GM23338 (cell line): Measurements from ENCODE around the gene AP3S1. TPM values are rescaled to one million over a fixed set of nuclear protein-coding genes. Genes with fewer than 3 reads are reported as not detected.

Experiments used
- ATAC-seq: fragments of 200-7000 bp; cut with Tn5 transposase; 3 replicates; pipeline ENCODE4 v1.9.1; 2020
- DNase-seq: peaks from one replicate; pipeline ENCODE4 v3.0.0-alpha.2; 2015; ENCODE audit warnings: low spot score
- H2AFZ ChIP-seq: fragments of 200-600 bp; sonication (generic); 2 replicates; pipeline ENCODE4 v1.8.0; 2016; ENCODE audit warnings: antibody characterized with exemption, mild to moderate bottlenecking, moderate library complexity
- H3F3A ChIP-seq: fragments of 200-600 bp; sonication (generic); replicated peaks from 2 replicates; pipeline ENCODE4 v1.8.0; 2017; ENCODE audit warnings: antibody characterized with exemption, mixed run types, low read depth
- H3K27ac ChIP-seq: fragments of 200-600 bp; sonication (generic); 2 replicates; pipeline ENCODE4 v1.6.1; 2016; ENCODE audit warnings: low read depth
- H3K27me3 ChIP-seq: fragments of 200-600 bp; sonication (generic); 2 replicates; pipeline ENCODE4 v1.8.0; 2016; ENCODE audit warnings: mild to moderate bottlenecking, mixed run types, moderate library complexity; ENCODE audit not compliant: insufficient read depth
- H3K36me3 ChIP-seq: fragments of 200-600 bp; sonication (generic); 2 replicates; pipeline ENCODE4 v1.8.0; 2016; ENCODE audit warnings: mild to moderate bottlenecking; ENCODE audit not compliant: insufficient read depth
- H3K4me1 ChIP-seq: fragments of 200-600 bp; sonication (generic); 2 replicates; pipeline ENCODE4 v1.8.0; 2016; ENCODE audit warnings: mild to moderate bottlenecking, moderate library complexity; ENCODE audit not compliant: insufficient read depth
- H3K4me2 ChIP-seq: fragments of 200-600 bp; sonication (generic); 2 replicates; pipeline ENCODE4 v1.7.1; 2017; ENCODE audit warnings: mixed run types
- H3K4me3 ChIP-seq: fragments of 200-600 bp; sonication (generic); 2 replicates; pipeline ENCODE4 v1.6.1; 2016; ENCODE audit warnings: mixed run types
- H3K79me2 ChIP-seq: fragments of 200-600 bp; sonication (generic); replicated peaks from 2 replicates; pipeline ENCODE4 v1.8.0; 2017; ENCODE audit warnings: mild to moderate bottlenecking; ENCODE audit not compliant: insufficient read depth
- H3K9me2 ChIP-seq: fragments of 200-600 bp; sonication (generic); 2 replicates; pipeline ENCODE4 v1.8.0; 2017; ENCODE audit not compliant: insufficient read depth
- H4K20me1 ChIP-seq: fragments of 200-600 bp; sonication (generic); replicated peaks from 2 replicates; pipeline ENCODE4 v1.8.0; 2017; ENCODE audit warnings: mild to moderate bottlenecking; ENCODE audit not compliant: insufficient read depth
- H3K27ac Mint-ChIP-seq: 2 replicates; pipeline ENCODE4 v1.8.0; 2020; ENCODE audit warnings: inconsistent platforms, mild to moderate bottlenecking, moderate library complexity, mixed read lengths
- H3K27me3 Mint-ChIP-seq: 3 replicates; pipeline ENCODE4 v1.8.0; 2022; ENCODE audit warnings: low read depth, mild to moderate bottlenecking, moderate library complexity, mixed read lengths, inconsistent platforms; ENCODE audit not compliant: insufficient read depth, poor library complexity
- H3K36me3 Mint-ChIP-seq: 3 replicates; pipeline ENCODE4 v1.8.0; 2021; ENCODE audit warnings: low read depth, mild to moderate bottlenecking, inconsistent platforms, moderate library complexity, mixed read lengths
- H3K4me1 Mint-ChIP-seq: 3 replicates; pipeline ENCODE4 v1.8.0; 2020; ENCODE audit warnings: mild to moderate bottlenecking, inconsistent platforms, mixed read lengths
- H3K4me3 Mint-ChIP-seq: 3 replicates; pipeline ENCODE4 v1.8.0; 2021; ENCODE audit warnings: moderate library complexity, mild to moderate bottlenecking, inconsistent platforms, mixed read lengths
- H3K9me3 Mint-ChIP-seq: 3 replicates; pipeline ENCODE4 v1.8.0; 2020; ENCODE audit warnings: moderate library complexity, mild to moderate bottlenecking, inconsistent platforms, mixed read lengths
- CTCF ChIP-seq, 2 experiments: fragments of 200-600 bp in 1 of 2; sonication (generic) in 1 of 2; conservative IDR thresholded peaks; 2 replicates each; pipeline versions ENCODE4 v1.5.1 to v1.6.1; 2016 to 2017; ENCODE audit warnings: antibody characterized with exemption in 2 of 2, low read depth in 2 of 2, mild to moderate bottlenecking in 2 of 2, moderate library complexity in 1 of 2
- ETS1 ChIP-seq: IDR thresholded peaks from 2 replicates; pipeline ENCODE4 v1.6.1; 2016; ENCODE audit warnings: antibody characterized with exemption
- EZH2 ChIP-seq: fragments of 200-600 bp; sonication (generic); IDR thresholded peaks from one replicate; pipeline ENCODE4 v1.8.0; 2017; ENCODE audit warnings: antibody characterized with exemption, mild to moderate bottlenecking, low read depth; ENCODE audit not compliant: unreplicated experiment
- EZH2phosphoT487 ChIP-seq: fragments of 200-600 bp; sonication (generic); IDR thresholded peaks from one replicate; pipeline ENCODE4 v1.8.1; 2018; ENCODE audit warnings: antibody characterized with exemption; ENCODE audit not compliant: unreplicated experiment
- JUNB ChIP-seq: IDR thresholded peaks from one replicate; pipeline ENCODE4 v1.6.1; 2016; ENCODE audit warnings: antibody characterized with exemption; ENCODE audit not compliant: unreplicated experiment
- NANOG ChIP-seq: IDR thresholded peaks from 2 replicates; pipeline ENCODE4 v1.6.1; 2016; ENCODE audit warnings: antibody characterized with exemption, borderline replicate concordance
- STAT1 ChIP-seq: IDR thresholded peaks from one replicate; pipeline ENCODE4 v1.6.1; 2016; ENCODE audit warnings: antibody characterized with exemption; ENCODE audit not compliant: unreplicated experiment
- ZNF331 ChIP-seq: fragments of 250-450 bp; sonication (Bioruptor Pico); IDR thresholded peaks from 2 replicates; pipeline ENCODE4 v1.5.0; 2020; ENCODE audit warnings: low read depth, mild to moderate bottlenecking, moderate library complexity
- ZNF462 ChIP-seq: fragments of 250-450 bp; sonication (Bioruptor Pico); IDR thresholded peaks from 2 replicates; pipeline ENCODE4 v1.5.0; 2020; ENCODE audit warnings: mild to moderate bottlenecking, moderate library complexity
- polyA plus RNA-seq: library from polyadenylated mRNA; unstranded; fragments of >200 nt; fragmentation: Nextera tagmentation; extraction: Ambion mirVana; gene quantifications from 2 replicates; pipeline ENCODE4 v1.2.1, GENCODE V29; 2016
- total RNA-seq: library from RNA; depleted of rRNA; stranded (reverse); fragments of >200 nt; shearing (Covaris generic); gene quantifications from 2 replicates; pipeline ENCODE4 v1.2.3, GENCODE V29; 2014

The AP3S1 gene
- total and polyA plus RNA-seq, 2 experiments from 2014 or later = 143 to 232 TPM

GRCh38 chr5:115944501-115944900, 102.8 kb downstream of the AP3S1 start (continued):
- TF ChIP-seq ZNF462 (CRISPR knock-in tag) (no peak), EZH2 (no peak), JUNB (no peak)

GRCh38 chr5:115946655-115947054, 104.9 kb downstream of the AP3S1 start:
- no peak overlapping the region for H3K4me2 ChIP-seq
- H4K20me1 ChIP-seq = no peaks in the 10 kb centered on the region
- ATAC-seq (no peak), DNase-seq (no peak)
- peaks cover 2% of the 10 kb centered on the region; the same call in 1 of the 3 replicates for H3K9me3 Mint-ChIP-seq
- no peaks in the 10 kb centered on the region for H3K36me3 Mint-ChIP-seq
- no peak overlapping the region for H3K4me3 ChIP-seq
- peaks cover under 1% of the 10 kb centered on the region; the same call in 1 of the 3 replicates for H3K4me1 Mint-ChIP-seq
- no peak overlapping the region for H3K27ac ChIP-seq
- H2AFZ ChIP-seq = no peak overlapping the region
- no peaks in the 10 kb centered on the region for H3F3A ChIP-seq
- H3K27me3 Mint-ChIP-seq = peaks cover 3% of the 10 kb centered on the region
- TF ChIP-seq CTCF (conservative IDR thresholded peaks at IDR 0.05; ENCODE audit: low read depth in 2 of 2) (no peak), NANOG (no peak), JUNB (no peak), STAT1 (no peak), ZNF331 (CRISPR knock-in tag) (no peak), ETS1 (no peak), EZH2phosphoT487 (no peak)
- H3K4me1 ChIP-seq = no peaks in the 10 kb centered on the region
- no peaks in the 10 kb centered on the region for H3K36me3 ChIP-seq
- no peak overlapping the region for H3K4me3 Mint-ChIP-seq
- no peaks in the 10 kb centered on the region for H3K79me2 ChIP-seq
- no peaks in the 10 kb centered on the region for H3K27me3 ChIP-seq
- peaks cover 10% of the 10 kb centered on the region for H3K9me2 ChIP-seq
- no peak overlapping the region for H3K27ac Mint-ChIP-seq
